B cell (primary cell): ENCODE data around the gene SHC3. TPM values are rescaled to one million over a fixed set of nuclear protein-coding genes. Genes with fewer than 3 reads are reported as not detected.

Experiments
- ATAC-seq: fragments of 200-7000 bp; cut with Tn5 transposase; one replicate; pipeline ENCODE4 v1.10.0; 2021; ENCODE audit warnings: low read depth, mild to moderate bottlenecking, moderate number of reproducible peaks, moderate library complexity
- CTCF ChIA-PET: fragments of 350-600 bp; sonication (Branson Sonifier 250); formaldehyde crosslinking; loops from one replicate; lab custom pipeline; 2021; ENCODE audit warnings: antibody characterized with exemption, inconsistent platforms; lab: Charles Lee
- POLR2A ChIA-PET: fragments of 350-600 bp; sonication (Branson Sonifier 250); formaldehyde crosslinking; loops from one replicate; lab custom pipeline; 2021; ENCODE audit warnings: antibody characterized with exemption; lab: Charles Lee
- DNase-seq: peaks from one replicate; pipeline ENCODE4 v3.0.0; 2013
- H2AFZ ChIP-seq: 2 replicates; pipeline ENCODE4 v1.6.1; 2012; ENCODE audit warnings: mild to moderate bottlenecking, low read depth, low read length; ENCODE audit not compliant: insufficient read depth, poor library complexity, severe bottlenecking
- H3K27ac ChIP-seq, 2 donors: 1 replicate in 1 of 2; 2 replicates in 1 of 2; pipeline ENCODE4 v1.5.1; 2012 to 2013; ENCODE audit warnings: low read length in 2 of 2, mild to moderate bottlenecking in 2 of 2, moderate library complexity in 1 of 2
- H3K27me3 ChIP-seq, 4 experiments: fragments of 200-600 bp in 1 of 4; sonication (generic) in 1 of 4; replicated peaks in 1 of 4; 1 replicate in 2 of 4; 2 replicates in 2 of 4; pipeline versions ENCODE4 v1.6.1 to v1.7.0; 2013 to 2016; ENCODE audit warnings: low read length in 3 of 4, mild to moderate bottlenecking in 2 of 4, mixed read lengths in 1 of 4, moderate library complexity in 1 of 4; ENCODE audit not compliant: insufficient read depth in 4 of 4, control insufficient read depth in 3 of 4; ENCODE audit errors: control extremely low read depth in 1 of 4
- H3K36me3 ChIP-seq, 2 experiments: replicated peaks in 1 of 2; 1 replicate in 1 of 2; 2 replicates in 1 of 2; pipeline versions ENCODE4 v1.6.1 to v1.7.1; 2013; ENCODE audit warnings: low read length in 1 of 2; ENCODE audit not compliant: insufficient read depth in 2 of 2, control insufficient read depth in 1 of 2; ENCODE audit errors: control extremely low read depth in 1 of 2, extremely low read depth in 1 of 2
- H3K4me1 ChIP-seq, 2 donors: fragments of 200-600 bp in 1 of 2; sonication (generic) in 1 of 2; 1 replicate in 1 of 2; 2 replicates in 1 of 2; pipeline versions ENCODE4 v1.5.1 to v1.6.1; 2013 to 2017; ENCODE audit warnings: low read length in 2 of 2; ENCODE audit not compliant: control insufficient read depth in 2 of 2, insufficient read depth in 2 of 2
- H3K4me2 ChIP-seq: replicated peaks from 2 replicates; pipeline ENCODE3; 2012; ENCODE audit warnings: mild to moderate bottlenecking, low read depth, low read length; ENCODE audit not compliant: poor library complexity, severe bottlenecking
- H3K4me3 ChIP-seq, 5 experiments: fragments of 200-600 bp in 1 of 5; sonication (generic) in 1 of 5; 1 replicate in 3 of 5; 2 replicates in 2 of 5; pipeline versions ENCODE4 v1.5.1 to v1.7.0; 2011 to 2016; ENCODE audit warnings: low read length in 4 of 5, mild to moderate bottlenecking in 4 of 5, low read depth in 2 of 5, control low read depth in 1 of 5, moderate library complexity in 1 of 5; ENCODE audit not compliant: insufficient read depth in 1 of 5; ENCODE audit errors: control extremely low read depth in 1 of 5, extremely low read depth in 1 of 5
- H3K79me2 ChIP-seq: fragments of 200-600 bp; sonication (generic); one replicate; pipeline ENCODE4 v1.6.0; 2016; ENCODE audit warnings: low read length; ENCODE audit not compliant: control insufficient read depth, insufficient read depth
- H3K9ac ChIP-seq: fragments of 200-600 bp; sonication (generic); 2 replicates; pipeline ENCODE4 v1.6.1; 2017; ENCODE audit warnings: mild to moderate bottlenecking, low read length, moderate library complexity
- H3K9me3 ChIP-seq, 3 donors: one replicate each; pipeline versions ENCODE4 v1.6.1 to v1.7.1; 2013; ENCODE audit warnings: low read length in 2 of 3; ENCODE audit not compliant: control insufficient read depth in 2 of 3, insufficient read depth in 1 of 3; ENCODE audit errors: control extremely low read depth in 1 of 3
- H4K20me1 ChIP-seq: 2 replicates; pipeline ENCODE4 v1.6.0; 2012; ENCODE audit warnings: mild to moderate bottlenecking, low read length; ENCODE audit not compliant: insufficient read depth, control insufficient read depth, poor library complexity, severe bottlenecking
- H3K27ac Mint-ChIP-seq: one replicate; pipeline ENCODE4 v1.8.0; 2021; ENCODE audit warnings: mixed read lengths
- H3K27me3 Mint-ChIP-seq: one replicate; pipeline ENCODE4 v1.8.0; 2021; ENCODE audit warnings: mixed read lengths
- H3K4me1 Mint-ChIP-seq: one replicate; pipeline ENCODE4 v1.8.0; 2021; ENCODE audit warnings: mixed read lengths
- H3K4me3 Mint-ChIP-seq: one replicate; pipeline ENCODE4 v1.8.0; 2021; ENCODE audit warnings: mixed read lengths
- H3K9me3 Mint-ChIP-seq: one replicate; pipeline ENCODE4 v1.8.0; 2022; ENCODE audit warnings: mixed read lengths; ENCODE audit not compliant: insufficient read depth
- CTCF ChIP-seq: fragments of 200-600 bp; IDR thresholded peaks from one replicate; pipeline ENCODE4 v1.8.0; 2022; ENCODE audit warnings: antibody characterized with exemption, mild to moderate bottlenecking
- EZH2 ChIP-seq: IDR thresholded peaks from 2 replicates; pipeline ENCODE4 v1.6.1; 2012; ENCODE audit warnings: borderline replicate concordance, low read depth, mild to moderate bottlenecking, moderate library complexity, low read length; ENCODE audit not compliant: insufficient read depth, poor library complexity, severe bottlenecking
- WGBS: methylation state at CpG from one replicate; pipeline ENCODE4 v1.1.5; 2013; ENCODE audit warnings: missing lambda C conversion rate; ENCODE audit not compliant: insufficient coverage; 5-methylcytosine and 5-hydroxymethylcytosine counted together
- intact Hi-C: fragments of 100-400 bp; cut with micrococcal nuclease; formaldehyde crosslinking; loops from one replicate; pipeline ENCODE4 v1.10.0; 2022
- polyA plus RNA-seq: library from polyadenylated mRNA; depleted of rRNA; stranded (reverse); fragments of >200 nt; gene quantifications from 2 replicates; pipeline ENCODE4 v1.2.3, GENCODE V29; 2012
- total RNA-seq, 2 donors: library from RNA; stranded (reverse); fragments of 120-200 nt in 1 of 2; gene quantifications; 1 replicate in 1 of 2; 2 replicates in 1 of 2; pipeline versions ENCODE4 v1.2.3 to v1.2.4, GENCODE V29; 2013 to 2022

Gene SHC3
- total and polyA plus RNA-seq, 2 donors (not counting 1 experiment from before 2014, with no cell fraction given): 0.03 TPM; not detected in 1

GRCh38 chr9:88987661-88988060 lies 191.0 kb downstream of the SHC3 start:
- DNase-seq (no peak), ATAC-seq (no peak)
- Mint-ChIP-seq H3K27ac (no peak overlapping the region), H3K4me3 (no peak overlapping the region), H3K27me3 (peaks cover 54% of the 10 kb centered on the region), H3K9me3 (no peaks in the 10 kb centered on the region), H3K4me1 (peaks cover 15% of the 10 kb centered on the region)
- no peak overlapping the region for H3K9ac ChIP-seq
- no peaks in the 10 kb centered on the region for H3K79me2 ChIP-seq
- CTCF ChIA-PET: no interaction called here
- no peak overlapping the region for H2AFZ ChIP-seq
- TF ChIP-seq CTCF (no peak), EZH2 (no peak)
- no peaks in the 10 kb centered on the region for H4K20me1 ChIP-seq
- POLR2A ChIA-PET: no interaction called here
- peaks cover 0 to 45% (median 15%) of the 10 kb centered on the region in 4 experiments for H3K27me3 ChIP-seq
- no peak overlapping the region for H3K4me2 ChIP-seq
- peaks cover 15 to 19% of the 10 kb centered on the region in 2 donors for H3K4me1 ChIP-seq
- H3K9me3 ChIP-seq: peaks cover 0 to 3% (median 0%) of the 10 kb centered on the region in 3 donors
- H3K4me3 ChIP-seq: no peak overlapping the region
- intact Hi-C loops: no loop called here
- H3K27ac ChIP-seq: no peak overlapping the region
- H3K36me3 ChIP-seq: no peaks in the 10 kb centered on the region
- WGBS: 100% methylated on average over 1 of the region's 4 CpGs

- H3K4me2 ChIP-seq: no peak overlapping the region
- H3K27ac ChIP-seq: no peak overlapping the region
- Mint-ChIP-seq H3K27me3 (peaks cover 48% of the 10 kb centered on the region), H3K4me1 (peaks cover 10% of the 10 kb centered on the region), H3K4me3 (no peak overlapping the region), H3K9me3 (no peaks in the 10 kb centered on the region), H3K27ac (no peak overlapping the region)
- H3K4me3 ChIP-seq: no peak overlapping the region
- H3K4me1 ChIP-seq: peaks cover 10 to 16% of the 10 kb centered on the region in 2 donors
- no peaks in the 10 kb centered on the region for H3K79me2 ChIP-seq
- no peak overlapping the region for H2AFZ ChIP-seq
- ChIA-PET POLR2A (no interaction called here), CTCF (no interaction called here)
- WGBS: 100% methylated on average over 1 of the region's 3 CpGs
- H4K20me1 ChIP-seq: no peaks in the 10 kb centered on the region
- H3K9ac ChIP-seq: no peak overlapping the region
- H3K27me3 ChIP-seq: peaks cover 0 to 36% (median 10%) of the 10 kb centered on the region in 4 experiments
- TF ChIP-seq EZH2 (no peak), CTCF (no peak)
- H3K36me3 ChIP-seq: no peaks in the 10 kb centered on the region
- DNase-seq (no peak), ATAC-seq (no peak)
- intact Hi-C loops: no loop called here
- H3K9me3 ChIP-seq: peaks cover 0 to 3% (median 0%) of the 10 kb centered on the region in 3 donors
Measured at GRCh38 chr9:88986776-88987175, 191.8 kb downstream of the SHC3 start.
